Muscle of back (tissue), 11 donors: ENCODE results near the gene CLCN1. TPM values are rescaled to one million over a fixed set of nuclear protein-coding genes. Genes with fewer than 3 reads are reported as not detected.

Experiments
- DNase-seq, 3 donors: peaks; one replicate each; pipeline versions ENCODE4 v3.0.0 to v3.0.0-alpha.2; 2013
- polyA plus RNA-seq, 10 donors: library from polyadenylated mRNA; unstranded; fragments of 120-200 nt; gene quantifications; one replicate each; pipeline ENCODE4 v1.2.1, GENCODE V29; 2013; ENCODE audit not compliant: insufficient read length in 10 of 10

The CLCN1 gene
- polyA plus RNA-seq, 10 donors: 0.30 to 5.1 (median 1.3) TPM

GRCh38 chr7:143363016-143363937 lies 47.4 kb downstream of the CLCN1 start:
- DNase-seq: no peak

- no peak for DNase-seq
These were observed 52.1 kb downstream of the CLCN1 start for GRCh38 chr7:143367972-143368371.

GRCh38 chr7:143368387-143368786 lies 52.5 kb downstream of the CLCN1 start:
- DNase-seq: no peak

GRCh38 chr7:143369678-143370651 lies 54.1 kb downstream of the CLCN1 start:
- no peak for DNase-seq

- DNase-seq: peak in 1 of 3 donors; percentile 17
These were observed 56.2 kb downstream of the CLCN1 start for GRCh38 chr7:143372070-143372469.

- no peak for DNase-seq
These were observed 57.4 kb downstream of the CLCN1 start for GRCh38 chr7:143373255-143373794.

- DNase-seq: no peak
These were observed 58.6 kb downstream of the CLCN1 start for GRCh38 chr7:143374561-143374960.

- DNase-seq: no peak
These were observed 59.6 kb downstream of the CLCN1 start for GRCh38 chr7:143375298-143376034.

- no peak for DNase-seq
These were observed 60.5 kb downstream of the CLCN1 start for GRCh38 chr7:143376396-143376795.

GRCh38 chr7:143379611-143380259 lies 63.8 kb downstream of the CLCN1 start:
- no peak for DNase-seq

GRCh38 chr7:143380260-143380645 lies 64.3 kb downstream of the CLCN1 start:
- peak; percentile 89 to 96 (median 94) for DNase-seq

- DNase-seq: peak; percentile 96 to 98 (median 97)
These were observed 64.9 kb downstream of the CLCN1 start, which contains the start of gene ZYX for GRCh38 chr7:143380646-143381426. Gene ZYX (plus strand): TSS chr7:143381345. CDS start chr7:143381572, 227 bp downstream.

- peak; percentile 80 to 91 (median 85) for DNase-seq
These were observed 65.7 kb downstream of the CLCN1 start for GRCh38 chr7:143381427-143382125.

- no peak for DNase-seq
These were observed 66.3 kb downstream of the CLCN1 start for GRCh38 chr7:143382126-143382790.

GRCh38 chr7:143382791-143383641 lies 67.1 kb downstream of the CLCN1 start:
- DNase-seq: no peak

- no peak for DNase-seq
These were observed 67.7 kb downstream of the CLCN1 start for GRCh38 chr7:143383642-143383957.

GRCh38 chr7:143384148-143384547 lies 68.2 kb downstream of the CLCN1 start:
- no peak for DNase-seq
